Measurements from ENCODE around the gene DUSP6. TPM values are rescaled to one million over a fixed set of nuclear protein-coding genes. Genes with fewer than 3 reads are reported as not detected.

DUSP6 gene
- total and polyA plus RNA-seq, 2 of the 8 experiments (the other 6 are each of a cell fraction or from before 2014, with no cell fraction given), result 99.3 to 179 TPM

GRCh38 chr12:89392391-89392790, 40.1 kb upstream of the DUSP6 start:
- no peak overlapping the region for H2BK12ac ChIP-seq (ENCODE audit: low read depth, low read length)
- H3K79me1 ChIP-seq (ENCODE audit: low read depth, low read length), result no peaks in the 10 kb centered on the region
- no peak overlapping the region for H3K4ac ChIP-seq (replicated peaks; ENCODE audit: insufficient read length, low read depth, low read length)
- no peak overlapping the region for H2BK20ac ChIP-seq (ENCODE audit: low read length)
- H2BK5ac ChIP-seq (ENCODE audit: low read depth, low read length), result no peak overlapping the region
- ChIA-PET CTCF (ENCODE audit: partially characterized antibody) (no interaction called here), POLR2A (ENCODE audit: partially characterized antibody) (no interaction called here)
- H3K79me2 ChIP-seq (ENCODE audit: control insufficient read depth in 1 of 2, insufficient read depth in 2 of 2, low read length in 2 of 2), result no peaks in the 10 kb centered on the region
- H3K18ac ChIP-seq (ENCODE audit: extremely low read depth, low read length), result no peak overlapping the region
- no peak overlapping the region for H3K4me3 ChIP-seq (ENCODE audit: extremely low read depth in 1 of 4, insufficient read depth in 2 of 4, low read depth in 3 of 4, low read length in 4 of 4)
- no peaks in the 10 kb centered on the region for H3K4me1 ChIP-seq (replicated peaks in 1 of 4; ENCODE audit: control insufficient read depth in 3 of 4, insufficient read depth in 4 of 4, low read length in 3 of 4)
- H4K91ac ChIP-seq (replicated peaks; ENCODE audit: insufficient read length, low read length), result no peak overlapping the region
- no peak overlapping the region for H2BK120ac ChIP-seq (replicated peaks; ENCODE audit: low read depth, low read length)
- H2AK5ac ChIP-seq (ENCODE audit: low read depth, low read length), result no peak overlapping the region
- no peak overlapping the region for H4K8ac ChIP-seq (ENCODE audit: extremely low read depth, insufficient read depth, low read length)
- H3K27me3 ChIP-seq (replicated peaks in 1 of 4; ENCODE audit: control insufficient read depth in 3 of 4, extremely low read depth in 1 of 4, insufficient read depth in 3 of 4, low read length in 3 of 4), result no peaks in the 10 kb centered on the region
- no peak overlapping the region for H3K14ac ChIP-seq (ENCODE audit: insufficient read length)
- no peak overlapping the region for H3K9ac ChIP-seq (replicated peaks in 1 of 4; ENCODE audit: extremely low read depth in 1 of 4, low read depth in 3 of 4, low read length in 3 of 4)
- H3K9me3 ChIP-seq (ENCODE audit: insufficient read depth in 2 of 2, low read depth in 1 of 2, low read length in 1 of 2), result no peaks in the 10 kb centered on the region
- H2BK15ac ChIP-seq (ENCODE audit: low read length), result no peak overlapping the region
- H4K5ac ChIP-seq (ENCODE audit: insufficient read length, low read depth, low read length), result no peak overlapping the region
- FAIRE-seq, result no peak
- H3K27ac ChIP-seq (ENCODE audit: low read depth, low read length), result no peak overlapping the region
- H2AFZ ChIP-seq (ENCODE audit: low read length), result no peak overlapping the region
- DNase-seq (ENCODE audit: low read depth in 1 of 2, low spot score in 2 of 2), result no peak
- no peaks in the 10 kb centered on the region for H4K20me1 ChIP-seq (replicated peaks in 1 of 2; ENCODE audit: control insufficient read depth in 1 of 2, insufficient read depth in 2 of 2, low read length in 2 of 2)
- no peak overlapping the region for H3K4me2 ChIP-seq (ENCODE audit: insufficient read depth in 1 of 2, low read depth in 2 of 2, low read length in 2 of 2)
- 0 out of 2 replicates have a peak, but pooled peaks cover 1% of the 10 kb centered on the region for H3K23me2 ChIP-seq (ENCODE audit: low read depth, low read length)
- H3K56ac ChIP-seq (replicated peaks; ENCODE audit: insufficient read length, low read depth, low read length), result no peak overlapping the region
- no peak overlapping the region for H3K23ac ChIP-seq (ENCODE audit: insufficient read length)
- H3K36me3 ChIP-seq (ENCODE audit: control insufficient read depth in 2 of 4, insufficient read depth in 4 of 4, low read length in 3 of 4), result no peaks in the 10 kb centered on the region
- 89% methylated on average over 3 of the region's 3 CpGs; no CpG with 5 or more reads in 1 of the 2 experiments for WGBS, 2 experiments (ENCODE audit: extremely low coverage in 1 of 2, insufficient coverage in 1 of 2, insufficient read length in 1 of 2, insufficient replicate concordance in 2 of 2, low coverage in 1 of 2, low lambda C conversion rate in 2 of 2, missing lambda C conversion rate in 1 of 2)
- TF ChIP-seq KDM5A (IDR thresholded peaks at IDR 0.05; ENCODE audit: low read length), result no peak
- no peak for TF ChIP-seq BACH1 (IDR thresholded peaks at IDR 0.05; ENCODE audit: low read length)
- TF ChIP-seq MAX (IDR thresholded peaks at IDR 0.05), result no peak
- no peak for TF ChIP-seq CTCF (IDR thresholded peaks at IDR 0.05; ENCODE audit: control extremely low read depth in 1 of 3, insufficient read depth in 1 of 3, low read depth in 1 of 3, low read length in 3 of 3)
- TF ChIP-seq CEBPB (IDR thresholded peaks at IDR 0.05; ENCODE audit: low read depth, low read length), result no peak
- no peak for TF ChIP-seq POLR2AphosphoS5 (IDR thresholded peaks at IDR 0.05; ENCODE audit: low read depth, low read length)
- TF ChIP-seq CHD2 (IDR thresholded peaks at IDR 0.05; ENCODE audit: low read length), result no peak
- TF ChIP-seq YY1 (IDR thresholded peaks at IDR 0.05; ENCODE audit: low read depth, low read length), result no peak
- no peak for TF ChIP-seq CBX5 (IDR thresholded peaks at IDR 0.05; ENCODE audit: low read depth, low read length)
- TF ChIP-seq TEAD4 (IDR thresholded peaks at IDR 0.05; ENCODE audit: low read depth, low read length), result no peak
- TF ChIP-seq SRF (IDR thresholded peaks at IDR 0.05; ENCODE audit: low read depth, low read length), result no peak
- TF ChIP-seq EP300 (IDR thresholded peaks at IDR 0.05; ENCODE audit: borderline replicate concordance in 1 of 2, low read depth in 2 of 2, low read length in 2 of 2), result no peak
- no peak for TF ChIP-seq CREB1 (IDR thresholded peaks at IDR 0.05)
- no peak for TF ChIP-seq FOSL1 (IDR thresholded peaks at IDR 0.05; ENCODE audit: insufficient read depth, low read depth, low read length)
